K562 (cell line): ENCODE measurements around the gene PCDHGB5. TPM values are rescaled to one million over a fixed set of nuclear protein-coding genes. Genes with fewer than 3 reads are reported as not detected.

ENCODE experiments used
- ATAC-seq: fragments of 200-7000 bp; cut with Tn5 transposase; 3 replicates; pipeline ENCODE4 v1.9.1; 2020; ENCODE audit warnings: moderate library complexity
- BruUV-seq: library from RNA; stranded (reverse); fragments of 400-500 nt; replicated peaks from 2 replicates; lab custom pipeline; 2021; lab: Mats Ljungman, UMichigan
- CTCF ChIA-PET: fragments of 300-600 bp; formaldehyde crosslinking; extraction: SDS; loops from one replicate; lab custom pipeline; 2021; ENCODE audit warnings: low intra/inter-chr PET ratio; lab: Yijun Ruan, JAX
- POLR2A ChIA-PET: fragments of 300-600, 350-650 bp; sonication (Branson Sonifier 250); formaldehyde crosslinking; extraction: SDS; loops from one replicate; lab custom pipeline; 2021; ENCODE audit warnings: antibody characterized with exemption, inconsistent platforms; lab: Yijun Ruan, JAX
- DNase-seq, 4 experiments: peaks; one replicate each; pipeline versions ENCODE4 v3.0.0 to v3.0.0-alpha.2; 2011 to 2018; ENCODE audit warnings: low spot score in 3 of 4, mixed read lengths in 3 of 4; ENCODE audit errors: extremely low read depth in 1 of 4
- FAIRE-seq: peaks from 2 replicates; lab custom pipeline; 2011; peaks lifted over from hg19 to GRCh38; lab: Jason Lieb, UNC
- H2AFZ ChIP-seq: 2 replicates; pipeline ENCODE4 v1.6.0; 2011; ENCODE audit warnings: low read depth, low read length, control low read depth, inconsistent platforms
- H3K27ac ChIP-seq: fragments of 200-600 bp; 3 replicates; pipeline ENCODE4 v1.8.0; 2011; ENCODE audit warnings: low read depth, mild to moderate bottlenecking, control low read depth, inconsistent platforms, low read length, moderate library complexity, mixed read lengths; ENCODE audit errors: extremely low read depth
- H3K27me3 ChIP-seq, 2 experiments: fragments of 300-600 bp in 1 of 2; 2 replicates in 1 of 2; 3 replicates in 1 of 2; pipeline versions ENCODE4 v1.6.0 to v1.8.0; 2011; ENCODE audit warnings: inconsistent platforms in 2 of 2, low read length in 2 of 2, mild to moderate bottlenecking in 1 of 2, mixed read lengths in 1 of 2, moderate library complexity in 1 of 2; ENCODE audit not compliant: control insufficient read depth in 2 of 2, insufficient read depth in 2 of 2
- H3K36me3 ChIP-seq: fragments of 300-600 bp; 3 replicates; pipeline ENCODE4 v1.8.0; 2011; ENCODE audit warnings: mild to moderate bottlenecking, low read length, inconsistent platforms; ENCODE audit not compliant: control insufficient read depth, insufficient read depth
- H3K4me1 ChIP-seq, 2 experiments: fragments of 200-600 bp in 1 of 2; replicated peaks in 1 of 2; 2 replicates in 1 of 2; 3 replicates in 1 of 2; pipeline versions ENCODE4 v1.5.1 to v1.8.0; 2011; ENCODE audit warnings: inconsistent platforms in 2 of 2, low read length in 2 of 2, mild to moderate bottlenecking in 1 of 2, mixed read lengths in 1 of 2, moderate library complexity in 1 of 2; ENCODE audit not compliant: control insufficient read depth in 2 of 2, insufficient read depth in 2 of 2
- H3K4me2 ChIP-seq: 2 replicates; pipeline ENCODE4 v1.6.1; 2011; ENCODE audit warnings: low read length, control low read depth, inconsistent platforms, mixed read lengths; ENCODE audit not compliant: insufficient read depth
- H3K4me3 ChIP-seq: fragments of 200-600 bp; sonication (generic), shearing (Covaris generic); 2 replicates; pipeline ENCODE4 v1.5.1; 2016; ENCODE audit warnings: control low read depth, inconsistent platforms
- H3K79me2 ChIP-seq: fragments of 200-600 bp; 3 replicates; pipeline ENCODE4 v1.8.0; 2011; ENCODE audit warnings: low read length, inconsistent platforms; ENCODE audit not compliant: control insufficient read depth, insufficient read depth
- H3K9ac ChIP-seq, 2 experiments: 2 replicates each; pipeline versions ENCODE4 v1.6.0 to v1.6.1; 2011; ENCODE audit warnings: low read depth in 2 of 2, low read length in 2 of 2, control low read depth in 1 of 2, inconsistent platforms in 1 of 2, mild to moderate bottlenecking in 1 of 2, mixed read lengths in 1 of 2; ENCODE audit not compliant: insufficient read depth in 1 of 2
- H3K9me1 ChIP-seq: one replicate; pipeline ENCODE4 v1.6.0; 2011; ENCODE audit warnings: inconsistent platforms, mild to moderate bottlenecking, low read length, moderate library complexity; ENCODE audit not compliant: control insufficient read depth, insufficient read depth
- H3K9me3 ChIP-seq: replicated peaks from 2 replicates; pipeline ENCODE4 v1.5.1; 2011; ENCODE audit warnings: low read depth, low read length, inconsistent platforms; ENCODE audit not compliant: control insufficient read depth, insufficient read depth
- H4K20me1 ChIP-seq: replicated peaks from 2 replicates; pipeline ENCODE4 v1.6.1; 2011; ENCODE audit warnings: low read length, inconsistent platforms, mixed read lengths; ENCODE audit not compliant: control insufficient read depth, insufficient read depth
- CBX8 ChIP-seq: fragments of 200-600 bp; sonication (generic); IDR thresholded peaks from 2 replicates; pipeline ENCODE4 v1.6.1; 2012; ENCODE audit warnings: borderline replicate concordance, mixed run types, low read depth, mild to moderate bottlenecking, moderate library complexity, mixed read lengths, low read length, control low read depth, inconsistent platforms; ENCODE audit not compliant: poor library complexity, severe bottlenecking; ENCODE audit errors: extremely low read depth
- CGGBP1 ChIP-seq: fragments of 250-450 bp; sonication (Bioruptor Pico); IDR thresholded peaks from 2 replicates; pipeline ENCODE4 v1.9.0; 2021; ENCODE audit warnings: mild to moderate bottlenecking
- ETS2 ChIP-seq: IDR thresholded peaks from 2 replicates; pipeline ENCODE4 v1.6.1; 2016; ENCODE audit warnings: borderline replicate concordance, missing genetic modification characterization, mild to moderate bottlenecking, moderate library complexity, missing compliant biosample characterization; ENCODE audit not compliant: poor library complexity, severe bottlenecking
- FOS ChIP-seq: IDR thresholded peaks from 3 replicates; pipeline ENCODE4 v1.6.1; 2011; ENCODE audit not compliant: insufficient read length; ENCODE audit errors: extremely low read depth
- GABPA ChIP-seq: fragments of 200-800 bp; sonication (Bioruptor generic); conservative IDR thresholded peaks from 2 replicates; pipeline ENCODE4 v1.6.1; 2016; ENCODE audit warnings: low read depth, missing genetic modification characterization, missing compliant biosample characterization
- GTF3C2 ChIP-seq: IDR thresholded peaks from 3 replicates; pipeline ENCODE4 v1.6.1; 2011; ENCODE audit warnings: borderline replicate concordance, mild to moderate bottlenecking, moderate library complexity; ENCODE audit not compliant: insufficient read length; ENCODE audit errors: extremely low read depth
- HDAC8 ChIP-seq: fragments of 450-650 bp; IDR thresholded peaks from 2 replicates; pipeline ENCODE4 v1.6.1; 2016; ENCODE audit warnings: mild to moderate bottlenecking, missing genetic modification characterization, moderate library complexity, missing compliant biosample characterization
- HEY1 ChIP-seq: fragments of 250-450 bp; sonication (Bioruptor Pico); IDR thresholded peaks from 2 replicates; pipeline ENCODE4 v1.5.0; 2020; ENCODE audit warnings: mild to moderate bottlenecking, moderate library complexity, borderline replicate concordance
- MAFF ChIP-seq: IDR thresholded peaks from 2 replicates; pipeline ENCODE4 v1.6.1; 2012; ENCODE audit warnings: low read length, improper control_type of control experiment
- SPI1 ChIP-seq: IDR thresholded peaks from 2 replicates; pipeline ENCODE4 v1.6.1; 2011; ENCODE audit warnings: low read depth, low read length, control low read depth, borderline replicate concordance
- XRCC4 ChIP-seq: IDR thresholded peaks from one replicate; pipeline ENCODE4 v1.6.1; 2011; ENCODE audit not compliant: insufficient read depth, insufficient read length; ENCODE audit errors: extremely low read depth
- ZNF592 ChIP-seq: fragments of 450-650 bp; IDR thresholded peaks from 2 replicates; pipeline ENCODE4 v1.6.1; 2017; ENCODE audit warnings: antibody characterized with exemption, mild to moderate bottlenecking
- WGBS: fragments of 100-300 bp; shearing (Covaris generic); methylation state at CpG from one replicate; pipeline ENCODE4 v1.1.6; 2016; ENCODE audit warnings: low coverage, mixed read lengths; ENCODE audit not compliant: insufficient coverage; ENCODE audit errors: missing lambda C conversion rate; 5-methylcytosine and 5-hydroxymethylcytosine counted together
- in situ Hi-C: fragments of 300-500 bp; cut with MboI; formaldehyde crosslinking; loops from 4 replicates; pipeline ENCODE4 v1.15.0; 2018; ENCODE audit warnings: inconsistent platforms, mixed read lengths
- intact Hi-C: fragments of 100-400 bp; cut with micrococcal nuclease; formaldehyde crosslinking; loops from 2 replicates; pipeline ENCODE4 v1.14.2; 2022
- polyA plus RNA-seq, 8 experiments: library from polyadenylated mRNA; depleted of rRNA in 4 of 8; stranded (reverse) in 5 of 8; unstranded in 3 of 8; fragments of >200 nt; fragmentation: Nextera tagmentation in 2 of 8; fragmentation: Illumina TruSeq in 1 of 8; extraction: Ambion mirVana in 2 of 8; extraction: Trizol in 1 of 8; gene quantifications; 2 replicates each; pipeline versions ENCODE4 v1.2.1 to v1.2.3, GENCODE V29; 2011 to 2014; ENCODE audit warnings: inconsistent platforms in 1 of 8, missing spikeins in 1 of 8
- total RNA-seq, 7 experiments: library from RNA; depleted of rRNA in 6 of 7; stranded (reverse); fragments of >200 nt in 6 of 7; fragmentation: Illumina TruSeq in 2 of 7; extraction: Trizol in 2 of 7; gene quantifications; 2 replicates each; pipeline versions ENCODE4 v1.2.1 to v1.2.3, GENCODE V29; 2011 to 2021; ENCODE audit warnings: low replicate concordance in 1 of 7

The PCDHGB5 gene
- total and polyA plus RNA-seq, 9 of the 15 experiments (the other 6 are each of a cell fraction or from before 2014, with no cell fraction given): 0.05 to 0.29 (median 0.12) TPM; not detected in 2

- no peak for TF ChIP-seq GTF3C2
- TF ChIP-seq HDAC8 (tag): no peak
- TF ChIP-seq ETS2 (tag): no peak
- TF ChIP-seq HEY1 (CRISPR knock-in tag): no peak
- no peak for TF ChIP-seq MAFF
Observed at GRCh38 chr5:141398608-141399007, 861 bp downstream of the PCDHGB5 start (continued).

- Histone ChIP-seq H2AFZ (no peak overlapping the region), H3K27me3 (peaks cover 3 to 29% of the 10 kb centered on the region in 2 experiments; a peak in 4 of 5 replicates), H3K27ac (no peak overlapping the region), H3K4me2 (no peak overlapping the region), H3K4me1 (peaks cover 0 to 8% of the 10 kb centered on the region in 2 experiments; a peak in 3 of 5 replicates), H3K9ac (no peak overlapping the region), H3K36me3 (no peaks in the 10 kb centered on the region), H3K9me1 (no peaks in the 10 kb centered on the region), H3K79me2 (no peaks in the 10 kb centered on the region), H3K4me3 (no peak overlapping the region), H3K9me3 (peaks cover 2% of the 10 kb centered on the region; the same call in 1 of the 2 replicates), H4K20me1 (no peaks in the 10 kb centered on the region)
- FAIRE-seq (no peak), DNase-seq (no peak), ATAC-seq (no peak)
- BruUV-seq: no TSS peak
- ChIA-PET CTCF (no interaction called here), POLR2A (no interaction called here)
- intact Hi-C loops: no loop called here
- in situ Hi-C loops: no loop called here
- 37% methylated on average over 47 of the region's 61 CpGs for WGBS
- TF ChIP-seq SPI1 (no peak), XRCC4 (no peak), ZNF592 (no peak), FOS (no peak), CGGBP1 (CRISPR knock-in tag) (no peak), CBX8 (no peak), GABPA (tag) (no peak)
Observed at GRCh38 chr5:141399555-141400258, 2.0 kb downstream of the PCDHGB5 start.
